ENCODE data around the gene HTR2B.

HTR2B gene

GRCh38 chr2:231133365-231134099, 8.7 kb upstream of the HTR2B start:
- no peaks in the 10 kb centered on the region for H3K79me2 ChIP-seq (ENCODE audit: control insufficient read depth, insufficient read depth, low read length, poor library complexity)
- H3K27me3 ChIP-seq (ENCODE audit: insufficient read depth, low read length) = no peaks in the 10 kb centered on the region
- no peak overlapping the region for H2BK5ac ChIP-seq (ENCODE audit: low read depth, low read length, poor library complexity)
- no peak overlapping the region for H2AFZ ChIP-seq (ENCODE audit: insufficient read depth, low read length, poor library complexity)
- no peak for DNase-seq
- no peak overlapping the region for H3K27ac ChIP-seq (ENCODE audit: low read depth, low read length)
- no peaks in the 10 kb centered on the region for H3K79me1 ChIP-seq (ENCODE audit: low read length)
- no peak overlapping the region for H4K8ac ChIP-seq (ENCODE audit: low read depth, low read length)
- no peak overlapping the region for H3K4me3 ChIP-seq (ENCODE audit: low read depth, low read length)
- no peak overlapping the region for H4K91ac ChIP-seq (ENCODE audit: low read depth, low read length)
- no peak overlapping the region for H3K23ac ChIP-seq (ENCODE audit: low read length)
- H3K36me3 ChIP-seq (ENCODE audit: control insufficient read depth in 1 of 2, insufficient read depth in 2 of 2, low read length in 2 of 2) = peaks cover 0 to 3% of the 10 kb centered on the region in 2 experiments
- H3K9ac ChIP-seq (ENCODE audit: low read length) = no peak overlapping the region
- no peak overlapping the region for H4K12ac ChIP-seq (ENCODE audit: low read depth, low read length)
- H3K9me3 ChIP-seq (ENCODE audit: insufficient read depth, low read depth, low read length) = no peaks in the 10 kb centered on the region
- no peak overlapping the region for H3K18ac ChIP-seq (ENCODE audit: low read length)
- H3K14ac ChIP-seq (ENCODE audit: low read length) = no peak overlapping the region
- no peak overlapping the region for H2AK5ac ChIP-seq (ENCODE audit: low read length)
- no CpG with 5 or more reads among the region's 1 CpG for WGBS (ENCODE audit: extremely low coverage, insufficient coverage, insufficient read length)
- no peak overlapping the region for H2BK120ac ChIP-seq (ENCODE audit: insufficient read depth, low read length, poor library complexity)
- no peaks in the 10 kb centered on the region for H3K4me1 ChIP-seq (ENCODE audit: control insufficient read depth in 1 of 2, insufficient read depth in 2 of 2, low read length in 2 of 2)
- H2BK12ac ChIP-seq (ENCODE audit: low read length) = no peak overlapping the region
- H3K4me2 ChIP-seq (ENCODE audit: low read length) = no peak overlapping the region
- H3K4ac ChIP-seq (ENCODE audit: low read depth, low read length) = no peak overlapping the region

- H2AFZ ChIP-seq (ENCODE audit: insufficient read depth, low read length, poor library complexity) = no peak overlapping the region
- peaks cover 2 to 3% of the 10 kb centered on the region in 2 experiments for H3K36me3 ChIP-seq (ENCODE audit: control insufficient read depth in 1 of 2, insufficient read depth in 2 of 2, low read length in 2 of 2)
- no peaks in the 10 kb centered on the region for H3K79me2 ChIP-seq (ENCODE audit: control insufficient read depth, insufficient read depth, low read length, poor library complexity)
- H3K9me3 ChIP-seq (ENCODE audit: insufficient read depth, low read depth, low read length) = no peaks in the 10 kb centered on the region
- no CpG with 5 or more reads among the region's 1 CpG for WGBS (ENCODE audit: extremely low coverage, insufficient coverage, insufficient read length)
- no peak for DNase-seq
- H3K4me2 ChIP-seq (ENCODE audit: low read length) = no peak overlapping the region
- H3K79me1 ChIP-seq (ENCODE audit: low read length) = no peaks in the 10 kb centered on the region
- no peak overlapping the region for H2AK5ac ChIP-seq (ENCODE audit: low read length)
- no peak overlapping the region for H3K23ac ChIP-seq (ENCODE audit: low read length)
- no peak overlapping the region for H3K9ac ChIP-seq (ENCODE audit: low read length)
- no peak overlapping the region for H3K18ac ChIP-seq (ENCODE audit: low read length)
- no peak overlapping the region for H2BK12ac ChIP-seq (ENCODE audit: low read length)
- H4K8ac ChIP-seq (ENCODE audit: low read depth, low read length) = no peak overlapping the region
- H3K27me3 ChIP-seq (ENCODE audit: insufficient read depth, low read length) = no peaks in the 10 kb centered on the region
- H3K4me1 ChIP-seq (ENCODE audit: control insufficient read depth in 1 of 2, insufficient read depth in 2 of 2, low read length in 2 of 2) = no peaks in the 10 kb centered on the region
- no peak overlapping the region for H4K12ac ChIP-seq (ENCODE audit: low read depth, low read length)
- H2BK5ac ChIP-seq (ENCODE audit: low read depth, low read length, poor library complexity) = no peak overlapping the region
- no peak overlapping the region for H4K91ac ChIP-seq (ENCODE audit: low read depth, low read length)
- no peak overlapping the region for H2BK120ac ChIP-seq (ENCODE audit: insufficient read depth, low read length, poor library complexity)
- no peak overlapping the region for H3K14ac ChIP-seq (ENCODE audit: low read length)
- H3K4me3 ChIP-seq (ENCODE audit: low read depth, low read length) = no peak overlapping the region
- no peak overlapping the region for H3K27ac ChIP-seq (ENCODE audit: low read depth, low read length)
- H3K4ac ChIP-seq (ENCODE audit: low read depth, low read length) = no peak overlapping the region
Observed at GRCh38 chr2:231132129-231132528, 7.3 kb upstream of the HTR2B start.

- Histone ChIP-seq H2BK12ac (ENCODE audit: low read length) (no peak overlapping the region), H3K79me1 (ENCODE audit: low read length) (no peaks in the 10 kb centered on the region), H4K91ac (ENCODE audit: low read depth, low read length) (no peak overlapping the region), H3K27me3 (ENCODE audit: insufficient read depth, low read length) (no peaks in the 10 kb centered on the region), H3K4me3 (ENCODE audit: low read depth, low read length) (no peak overlapping the region), H3K9ac (ENCODE audit: low read length) (no peak overlapping the region), H3K4ac (ENCODE audit: low read depth, low read length) (no peak overlapping the region), H3K36me3 (ENCODE audit: control insufficient read depth in 1 of 2, insufficient read depth in 2 of 2, low read length in 2 of 2) (peaks cover 2 to 3% of the 10 kb centered on the region in 2 experiments), H4K8ac (ENCODE audit: low read depth, low read length) (no peak overlapping the region), H3K27ac (ENCODE audit: low read depth, low read length) (no peak overlapping the region), H2AFZ (ENCODE audit: insufficient read depth, low read length, poor library complexity) (no peak overlapping the region), H3K4me1 (ENCODE audit: control insufficient read depth in 1 of 2, insufficient read depth in 2 of 2, low read length in 2 of 2) (no peaks in the 10 kb centered on the region), H3K18ac (ENCODE audit: low read length) (no peak overlapping the region), H3K4me2 (ENCODE audit: low read length) (no peak overlapping the region), H3K14ac (ENCODE audit: low read length) (no peak overlapping the region), H2BK5ac (ENCODE audit: low read depth, low read length, poor library complexity) (no peak overlapping the region), H2BK120ac (ENCODE audit: insufficient read depth, low read length, poor library complexity) (no peak overlapping the region), H2AK5ac (ENCODE audit: low read length) (no peak overlapping the region), H4K12ac (ENCODE audit: low read depth, low read length) (no peak overlapping the region), H3K23ac (ENCODE audit: low read length) (no peak overlapping the region), H3K9me3 (ENCODE audit: insufficient read depth, low read depth, low read length) (no peaks in the 10 kb centered on the region), H3K79me2 (ENCODE audit: control insufficient read depth, insufficient read depth, low read length, poor library complexity) (no peaks in the 10 kb centered on the region)
- no peak for DNase-seq
- no CpG with 5 or more reads among the region's 6 CpGs for WGBS (ENCODE audit: extremely low coverage, insufficient coverage, insufficient read length)
Observed at GRCh38 chr2:231130336-231131056, 5.7 kb upstream of the HTR2B start.

DNA sequence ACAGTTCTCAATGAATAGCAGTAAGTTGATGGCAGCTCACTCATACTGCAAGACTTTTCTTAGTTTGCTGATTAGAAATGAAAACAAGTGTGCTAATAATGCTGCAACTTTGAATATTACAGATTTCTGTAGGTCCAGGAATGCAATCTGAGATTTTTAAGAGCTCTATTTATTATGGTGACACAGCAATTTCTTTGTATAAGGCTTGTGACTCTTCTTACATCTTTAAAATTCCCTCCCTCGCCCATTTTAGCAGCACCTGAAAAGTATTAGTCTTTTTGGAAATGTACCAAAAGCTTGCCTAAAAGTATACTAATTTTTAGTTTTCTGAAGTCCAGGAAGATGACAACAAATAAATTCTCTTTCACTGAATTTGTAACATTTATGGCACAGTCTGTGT, 4.4 kb upstream of the HTR2B start:
- Histone ChIP-seq H2BK12ac (ENCODE audit: low read length) (no peak overlapping the region), H3K79me2 (ENCODE audit: control insufficient read depth, insufficient read depth, low read length, poor library complexity) (no peaks in the 10 kb centered on the region), H2BK5ac (ENCODE audit: low read depth, low read length, poor library complexity) (no peak overlapping the region), H3K4me2 (ENCODE audit: low read length) (no peak overlapping the region), H3K14ac (ENCODE audit: low read length) (no peak overlapping the region), H4K8ac (ENCODE audit: low read depth, low read length) (no peak overlapping the region), H3K23ac (ENCODE audit: low read length) (no peak overlapping the region), H3K27ac (ENCODE audit: low read depth, low read length) (no peak overlapping the region), H3K18ac (ENCODE audit: low read length) (no peak overlapping the region), H2BK120ac (ENCODE audit: insufficient read depth, low read length, poor library complexity) (no peak overlapping the region), H3K27me3 (ENCODE audit: insufficient read depth, low read length) (no peaks in the 10 kb centered on the region), H2AFZ (ENCODE audit: insufficient read depth, low read length, poor library complexity) (no peak overlapping the region), H3K4me3 (ENCODE audit: low read depth, low read length) (no peak overlapping the region), H3K4me1 (ENCODE audit: control insufficient read depth in 1 of 2, insufficient read depth in 2 of 2, low read length in 2 of 2) (no peaks in the 10 kb centered on the region), H3K79me1 (ENCODE audit: low read length) (no peaks in the 10 kb centered on the region), H3K4ac (ENCODE audit: low read depth, low read length) (no peak overlapping the region), H2AK5ac (ENCODE audit: low read length) (no peak overlapping the region), H3K36me3 (ENCODE audit: control insufficient read depth in 1 of 2, insufficient read depth in 2 of 2, low read length in 2 of 2) (peaks cover 2 to 3% of the 10 kb centered on the region in 2 experiments), H4K91ac (ENCODE audit: low read depth, low read length) (no peak overlapping the region), H3K9me3 (ENCODE audit: insufficient read depth, low read depth, low read length) (no peaks in the 10 kb centered on the region), H4K12ac (ENCODE audit: low read depth, low read length) (no peak overlapping the region), H3K9ac (ENCODE audit: low read length) (no peak overlapping the region)
- WGBS (ENCODE audit: extremely low coverage, insufficient coverage, insufficient read length) = no CpG with 5 or more reads among the region's 1 CpG
- DNase-seq = no peak
